ENCODE results near the gene KLHL36.

Gene KLHL36

DNA sequence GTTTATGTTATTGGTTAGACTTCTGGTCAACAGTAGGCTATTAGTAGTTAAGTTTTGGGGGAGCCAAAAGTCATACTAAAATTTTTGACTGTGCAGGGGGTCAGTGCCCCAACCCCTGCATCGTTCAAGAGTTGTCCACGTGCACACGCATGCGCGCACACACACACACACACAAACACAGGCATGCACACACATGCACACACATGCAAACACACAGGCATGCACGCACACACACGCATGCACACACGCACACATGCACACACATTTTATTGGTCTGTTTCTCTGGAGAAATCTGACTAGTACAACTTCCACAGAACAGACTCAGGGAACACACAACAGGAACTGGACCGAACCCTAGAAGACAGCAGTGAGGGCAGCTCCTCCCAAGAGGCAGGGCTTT lies 27.1 kb downstream of the KLHL36 start:
- ChIA-PET POLR2A (no interaction called here), CTCF (interaction anchor here (4.4 to 23.7 kb wide), 4 partner anchors 11 to 50 kb away, joined by 39 to 665 read pairs (median 116); no protein-coding TSS in a partner anchor)
- TF ChIP-seq, protein P1, sequence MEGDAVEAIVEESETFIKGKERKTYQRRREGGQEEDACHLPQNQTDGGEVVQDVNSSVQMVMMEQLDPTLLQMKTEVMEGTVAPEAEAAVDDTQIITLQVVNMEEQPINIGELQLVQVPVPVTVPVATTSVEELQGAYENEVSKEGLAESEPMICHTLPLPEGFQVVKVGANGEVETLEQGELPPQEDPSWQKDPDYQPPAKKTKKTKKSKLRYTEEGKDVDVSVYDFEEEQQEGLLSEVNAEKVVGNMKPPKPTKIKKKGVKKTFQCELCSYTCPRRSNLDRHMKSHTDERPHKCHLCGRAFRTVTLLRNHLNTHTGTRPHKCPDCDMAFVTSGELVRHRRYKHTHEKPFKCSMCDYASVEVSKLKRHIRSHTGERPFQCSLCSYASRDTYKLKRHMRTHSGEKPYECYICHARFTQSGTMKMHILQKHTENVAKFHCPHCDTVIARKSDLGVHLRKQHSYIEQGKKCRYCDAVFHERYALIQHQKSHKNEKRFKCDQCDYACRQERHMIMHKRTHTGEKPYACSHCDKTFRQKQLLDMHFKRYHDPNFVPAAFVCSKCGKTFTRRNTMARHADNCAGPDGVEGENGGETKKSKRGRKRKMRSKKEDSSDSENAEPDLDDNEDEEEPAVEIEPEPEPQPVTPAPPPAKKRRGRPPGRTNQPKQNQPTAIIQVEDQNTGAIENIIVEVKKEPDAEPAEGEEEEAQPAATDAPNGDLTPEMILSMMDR (IDR thresholded peaks at IDR 0.05; ENCODE audit: insufficient read depth, low read length, missing control alignments) = no peak

DNA sequence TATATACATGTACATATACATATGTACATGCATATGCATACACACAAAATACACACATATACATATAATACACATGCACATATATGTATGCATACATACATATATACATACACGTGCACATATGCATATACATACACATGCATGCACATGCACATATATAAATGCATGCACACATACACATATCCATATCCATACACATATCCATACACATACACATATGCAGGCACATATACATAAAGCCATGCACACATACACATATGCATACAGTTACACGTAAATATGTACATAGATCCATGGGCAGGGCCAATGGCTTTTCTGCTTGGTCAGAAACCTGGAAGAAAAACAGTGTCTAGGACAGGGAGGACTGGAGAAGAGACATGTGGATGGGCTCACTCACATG lies 27.6 kb downstream of the KLHL36 start:
- DNase-seq (ENCODE audit: low read depth, low spot score) = no peak
- CTCF ChIA-PET = interaction anchor here (5.1 to 23.7 kb wide), 2 partner anchors 11 to 50 kb away, joined by 123 to 665 read pairs; no protein-coding TSS in a partner anchor
- TF ChIP-seq, protein P1 (IDR thresholded peaks at IDR 0.05; ENCODE audit: insufficient read depth, low read length, missing control alignments) = no peak
- POLR2A ChIA-PET = no interaction called here
- no peak overlapping the region for H3K4me3 ChIP-seq (ENCODE audit: low read depth, low read length)

More for the DNA sequence above, 27.1 kb downstream of the KLHL36 start:
- no peak overlapping the region for H3K4me3 ChIP-seq (ENCODE audit: low read depth, low read length)
- no peak for DNase-seq (ENCODE audit: low read depth, low spot score)

DNA sequence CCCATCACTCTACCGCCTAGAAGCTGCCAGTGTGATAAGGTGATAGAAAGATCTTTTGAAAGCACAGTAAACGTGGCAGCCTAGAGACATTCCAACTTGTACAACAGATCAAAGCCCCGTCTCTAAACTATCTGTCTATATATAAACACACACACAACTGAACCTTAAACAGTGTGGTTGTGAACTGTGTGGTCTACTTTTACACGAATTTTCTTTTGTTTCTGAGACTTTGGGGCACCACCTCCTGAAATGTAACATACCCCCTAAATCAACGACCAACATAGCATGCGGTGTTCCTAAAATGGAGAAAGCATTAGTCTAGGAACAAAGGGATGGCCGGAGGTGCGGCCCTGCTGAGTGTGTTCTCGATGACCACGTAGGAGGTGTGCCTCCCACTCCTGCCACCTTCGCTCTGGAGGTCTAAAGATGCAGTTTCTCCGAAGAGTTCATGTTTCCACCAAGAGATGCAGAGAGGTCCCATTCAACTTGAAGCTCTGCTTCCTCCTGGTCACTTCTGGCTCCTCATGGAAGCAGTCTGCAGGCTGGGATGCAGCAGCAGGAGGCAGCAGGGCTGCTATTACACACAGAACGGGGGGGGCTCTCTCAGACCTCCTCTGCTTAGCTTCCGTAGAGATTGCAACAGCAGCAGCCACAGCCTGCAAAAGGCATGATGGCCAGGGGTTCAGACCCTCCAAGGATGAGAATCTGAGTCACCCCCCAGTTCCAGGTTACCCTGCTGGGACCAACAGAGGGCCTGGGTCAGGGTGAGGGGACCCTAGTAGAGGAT lies 28.9 kb downstream of the KLHL36 start:
- CTCF ChIA-PET = interaction anchor here (1.6 to 23.7 kb wide), 3 partner anchors 10 to 48 kb away, joined by 4 to 665 read pairs (median 29); no protein-coding TSS in a partner anchor
- DNase-seq (ENCODE audit: low read depth, low spot score) = no peak
- POLR2A ChIA-PET = interaction anchor here (0.5 kb wide), 1 partner anchor 295 kb away, joined by 3 read pairs; no protein-coding TSS in a partner anchor
- TF ChIP-seq, protein P1 (IDR thresholded peaks at IDR 0.05; ENCODE audit: insufficient read depth, low read length, missing control alignments) = no peak
- no peak overlapping the region for H3K4me3 ChIP-seq (ENCODE audit: low read depth, low read length)

DNA sequence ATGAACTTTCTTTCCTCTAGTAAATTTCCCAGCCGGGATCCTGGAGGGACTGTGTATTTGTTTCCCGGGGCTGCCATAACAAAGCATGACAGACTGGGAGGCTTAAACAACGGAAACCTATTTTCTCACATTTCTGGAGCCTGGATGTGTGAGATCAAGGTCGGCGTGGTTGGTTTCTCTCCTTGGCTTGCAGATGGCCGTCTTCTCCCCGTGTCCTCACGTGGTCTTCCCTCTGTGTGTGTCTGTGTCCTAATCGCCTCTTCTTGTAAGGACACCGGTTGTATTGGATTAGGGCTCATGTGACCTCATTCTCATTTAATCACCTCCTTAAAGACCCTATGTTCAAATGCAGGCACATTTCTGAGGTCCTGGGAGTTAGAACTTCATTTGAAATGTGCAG lies 29.5 kb downstream of the KLHL36 start:
- TF ChIP-seq, protein P1 (IDR thresholded peaks at IDR 0.05; ENCODE audit: insufficient read depth, low read length, missing control alignments) = no peak
- no peak overlapping the region for H3K4me3 ChIP-seq (ENCODE audit: low read depth, low read length)
- no peak for DNase-seq (ENCODE audit: low read depth, low spot score)
- ChIA-PET POLR2A (interaction anchor here (0.5 kb wide), 1 partner anchor 295 kb away, joined by 3 read pairs; no protein-coding TSS in a partner anchor), CTCF (interaction anchor here (1.6 to 23.7 kb wide), 3 partner anchors 10 to 48 kb away, joined by 4 to 665 read pairs (median 29); no protein-coding TSS in a partner anchor)

DNA sequence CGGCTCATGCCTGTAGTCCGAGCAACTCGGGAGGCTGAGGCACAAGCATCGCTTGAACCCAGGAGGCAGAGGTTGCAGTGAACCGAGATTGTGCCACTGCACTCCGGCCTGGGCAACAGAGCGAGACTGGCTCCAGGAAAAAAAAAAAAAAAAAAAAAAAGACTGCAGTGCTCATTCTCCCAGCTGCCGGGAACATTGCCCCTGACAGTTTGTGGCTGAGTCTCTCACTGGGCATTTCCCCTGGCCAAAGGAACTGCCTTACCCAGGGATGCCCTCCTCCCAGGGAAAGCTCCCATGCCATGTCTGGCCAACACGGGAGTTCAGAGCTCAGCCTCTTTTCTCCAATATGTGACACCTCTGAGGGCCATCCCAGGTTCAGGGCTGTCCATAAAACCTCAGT lies 30.2 kb downstream of the KLHL36 start:
- no peak for DNase-seq (ENCODE audit: low read depth, low spot score)
- H3K4me3 ChIP-seq (ENCODE audit: low read depth, low read length) = no peak overlapping the region
- ChIA-PET CTCF (interaction anchor here (1.6 to 23.7 kb wide), 3 partner anchors 9 to 47 kb away, joined by 4 to 665 read pairs (median 29); no protein-coding TSS in a partner anchor), POLR2A (no interaction called here)
- TF ChIP-seq, protein P1 (IDR thresholded peaks at IDR 0.05; ENCODE audit: insufficient read depth, low read length, missing control alignments) = no peak

DNA sequence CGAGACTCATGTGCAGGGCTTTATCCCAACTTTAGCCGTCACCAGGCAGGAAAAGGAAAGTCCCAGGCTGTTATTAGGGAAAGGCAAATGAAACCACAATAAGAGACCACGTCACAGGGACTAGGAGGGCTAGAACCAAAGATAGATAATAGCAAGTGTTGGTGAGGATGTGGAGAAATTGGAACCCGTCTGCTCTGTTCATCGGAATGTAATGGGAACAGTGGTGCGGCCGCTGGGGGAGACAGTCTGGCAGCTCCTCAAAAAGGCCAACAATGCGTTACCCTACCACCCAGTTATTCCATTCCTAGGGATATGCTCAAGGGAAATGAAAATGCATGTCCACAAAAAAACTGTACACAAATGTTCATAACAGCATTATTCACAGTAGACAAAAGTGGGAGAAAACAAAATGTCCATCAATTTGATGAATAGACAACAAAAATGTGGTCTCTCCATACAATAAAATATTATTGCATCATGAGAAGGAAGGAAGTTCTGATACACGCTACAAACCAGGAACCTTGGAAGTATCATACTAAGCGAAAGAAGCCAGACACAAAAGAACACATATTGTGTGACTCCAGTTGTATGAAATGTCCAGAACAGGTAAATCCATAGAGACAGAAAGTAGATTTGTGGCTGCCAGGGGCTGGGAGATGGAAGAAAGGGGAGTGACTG lies 32.0 kb downstream of the KLHL36 start:
- no peak overlapping the region for H3K4me3 ChIP-seq (ENCODE audit: low read depth, low read length)
- POLR2A ChIA-PET = no interaction called here
- CTCF ChIA-PET = interaction anchor here (0.9 to 23.7 kb wide), 4 partner anchors 8 to 497 kb away, joined by 3 to 665 read pairs (median 32); no protein-coding TSS in a partner anchor
- TF ChIP-seq, protein P1 (IDR thresholded peaks at IDR 0.05; ENCODE audit: insufficient read depth, low read length, missing control alignments) = no peak
- DNase-seq (ENCODE audit: low read depth, low spot score) = no peak
